ENCODE measurements around the gene ZFC3H1.

Gene ZFC3H1

GRCh38 chr12:71646512-71646911 is 17.1 kb downstream of the ZFC3H1 start:
- no peak for DNase-seq (ENCODE audit: low read depth)
- TF ChIP-seq CTCF (IDR thresholded peaks at IDR 0.05; ENCODE audit: low read depth, low read length) = no peak
- TF ChIP-seq MAX (IDR thresholded peaks at IDR 0.05; ENCODE audit: low read depth, low read length) = no peak
- TF ChIP-seq POLR2A (IDR thresholded peaks at IDR 0.05; ENCODE audit: extremely low read depth, insufficient read length) = no peak

GRCh38 chr12:71645268-71645667 is 18.4 kb downstream of the ZFC3H1 start:
- no peak for TF ChIP-seq CTCF (IDR thresholded peaks at IDR 0.05; ENCODE audit: low read depth, low read length)
- no peak for TF ChIP-seq MYC (IDR thresholded peaks at IDR 0.05; ENCODE audit: low read depth, low read length)
- no peak for TF ChIP-seq MAX (IDR thresholded peaks at IDR 0.05; ENCODE audit: low read depth, low read length)
- no peak for TF ChIP-seq POLR2A (IDR thresholded peaks at IDR 0.05; ENCODE audit: extremely low read depth, insufficient read length)
- peak; percentile 54 for DNase-seq (ENCODE audit: low read depth)
- H3K4me3 ChIP-seq (ENCODE audit: low read depth, low read length) = no peak overlapping the region

More at GRCh38 chr12:71646512-71646911, 17.1 kb downstream of the ZFC3H1 start:
- no peak overlapping the region for H3K4me3 ChIP-seq (ENCODE audit: low read depth, low read length)

GRCh38 chr12:71642264-71642663 is 21.4 kb downstream of the ZFC3H1 start:
- no peak for TF ChIP-seq POLR2A (IDR thresholded peaks at IDR 0.05; ENCODE audit: extremely low read depth, insufficient read length)
- TF ChIP-seq CTCF (IDR thresholded peaks at IDR 0.05; ENCODE audit: low read depth, low read length) = no peak
- no peak for TF ChIP-seq MYC (IDR thresholded peaks at IDR 0.05; ENCODE audit: low read depth, low read length)
- no peak for TF ChIP-seq MAX (IDR thresholded peaks at IDR 0.05; ENCODE audit: low read depth, low read length)
- DNase-seq (ENCODE audit: low read depth) = no peak
- no peak overlapping the region for H3K4me3 ChIP-seq (ENCODE audit: low read depth, low read length)

GRCh38 chr12:71641390-71641789 is 22.3 kb downstream of the ZFC3H1 start:
- no peak for TF ChIP-seq POLR2A (IDR thresholded peaks at IDR 0.05; ENCODE audit: extremely low read depth, insufficient read length)
- TF ChIP-seq MYC (IDR thresholded peaks at IDR 0.05; ENCODE audit: low read depth, low read length) = no peak
- TF ChIP-seq CTCF (IDR thresholded peaks at IDR 0.05; ENCODE audit: low read depth, low read length) = no peak
- no peak for TF ChIP-seq MAX (IDR thresholded peaks at IDR 0.05; ENCODE audit: low read depth, low read length)
- no peak for DNase-seq (ENCODE audit: low read depth)
- no peak overlapping the region for H3K4me3 ChIP-seq (ENCODE audit: low read depth, low read length)

GRCh38 chr12:71640316-71640715 is 23.3 kb downstream of the ZFC3H1 start:
- TF ChIP-seq CTCF (IDR thresholded peaks at IDR 0.05; ENCODE audit: low read depth, low read length) (no peak), MAX (IDR thresholded peaks at IDR 0.05; ENCODE audit: low read depth, low read length) (no peak), POLR2A (IDR thresholded peaks at IDR 0.05; ENCODE audit: extremely low read depth, insufficient read length) (no peak), MYC (IDR thresholded peaks at IDR 0.05; ENCODE audit: low read depth, low read length) (no peak)
- no peak for DNase-seq (ENCODE audit: low read depth)

GRCh38 chr12:71639341-71639760 is 24.3 kb downstream of the ZFC3H1 start:
- peak; percentile 30 for DNase-seq (ENCODE audit: low read depth)
- H3K4me3 ChIP-seq (ENCODE audit: low read depth, low read length) = no peak overlapping the region
- no peak for TF ChIP-seq POLR2A (IDR thresholded peaks at IDR 0.05; ENCODE audit: extremely low read depth, insufficient read length)
- peak; percentile 27 for TF ChIP-seq CTCF (IDR thresholded peaks at IDR 0.05; ENCODE audit: low read depth, low read length)

More at GRCh38 chr12:71640316-71640715, 23.3 kb downstream of the ZFC3H1 start:
- no peak overlapping the region for H3K4me3 ChIP-seq (ENCODE audit: low read depth, low read length)
